Measurements from ENCODE around the gene DNAH11.
"Not testable (repeated sequence)": the region's sequence is repeated elsewhere in the genome, so short reads cannot be mapped to it uniquely, and the experiment has no call there.

Gene DNAH11

GRCh38 chr7:21927693-21928092 lies 384.9 kb downstream of the DNAH11 start:
- DNase-seq (ENCODE audit: low read depth in 2 of 2): no peak

- DNase-seq (ENCODE audit: low read depth in 2 of 2): not testable (repeated sequence)
Observed at GRCh38 chr7:21933293-21933692, 390.5 kb downstream of the DNAH11 start.

GRCh38 chr7:21934808-21935207 lies 392.0 kb downstream of the DNAH11 start:
- DNase-seq (ENCODE audit: low read depth in 2 of 2): no peak

- no peak for DNase-seq (ENCODE audit: low read depth in 2 of 2)
Observed at GRCh38 chr7:21938463-21938862, 395.6 kb downstream of the DNAH11 start.

GRCh38 chr7:21939136-21939857 lies 396.5 kb downstream of the DNAH11 start:
- peak; percentile 51 to 55 for DNase-seq (ENCODE audit: low read depth in 2 of 2)

GRCh38 chr7:21939858-21940372 lies 397.1 kb downstream of the DNAH11 start:
- DNase-seq (ENCODE audit: low read depth in 2 of 2): no peak

- no peak for DNase-seq (ENCODE audit: low read depth in 2 of 2)
Observed at GRCh38 chr7:21941611-21942141, 398.8 kb downstream of the DNAH11 start.

GRCh38 chr7:21942955-21943354 lies 400.1 kb downstream of the DNAH11 start:
- DNase-seq (ENCODE audit: low read depth in 2 of 2): no peak

GRCh38 chr7:21943436-21943835 lies 400.6 kb downstream of the DNAH11 start:
- DNase-seq (ENCODE audit: low read depth in 2 of 2): no peak

- peak in 1 of 2 donors; percentile 54 for DNase-seq (ENCODE audit: low read depth in 2 of 2)
Observed at GRCh38 chr7:21944616-21945453, 402.0 kb downstream of the DNAH11 start.

- peak; percentile 60 to 61 for DNase-seq (ENCODE audit: low read depth in 2 of 2)
Observed at GRCh38 chr7:21945454-21946221, 402.8 kb downstream of the DNAH11 start, which contains the start of gene CDCA7L. Gene CDCA7L (minus strand): TSS chr7:21945899. CDS start chr7:21945804, 95 bp downstream.

GRCh38 chr7:21946222-21946709 lies 403.4 kb downstream of the DNAH11 start:
- DNase-seq (ENCODE audit: low read depth in 2 of 2): no peak

- DNase-seq (ENCODE audit: low read depth in 2 of 2): no peak
Observed at GRCh38 chr7:21947056-21947455, 404.2 kb downstream of the DNAH11 start.

GRCh38 chr7:21947946-21948345 lies 405.1 kb downstream of the DNAH11 start:
- no peak for DNase-seq (ENCODE audit: low read depth in 2 of 2)

GRCh38 chr7:21948364-21948763 lies 405.5 kb downstream of the DNAH11 start:
- no peak for DNase-seq (ENCODE audit: low read depth in 2 of 2)

- no peak for DNase-seq (ENCODE audit: low read depth in 2 of 2)
Observed at GRCh38 chr7:21948887-21949540, 406.2 kb downstream of the DNAH11 start.

All from stimulated activated CD8-positive, alpha-beta memory T cell treated with anti-CD3 and anti-CD28 coated beads, Interleukin-15, amount 100 ng/mL, for 48 hours (primary cell).